K562 (cell line): ENCODE measurements around the gene BCL6B. TPM values are rescaled to one million over a fixed set of nuclear protein-coding genes. Genes with fewer than 3 reads are reported as not detected.

ENCODE experiments used
- ATAC-seq: fragments of 200-7000 bp; cut with Tn5 transposase; 3 replicates; pipeline ENCODE4 v1.9.1; 2020; ENCODE audit warnings: moderate library complexity
- BruUV-seq: library from RNA; stranded (reverse); fragments of 400-500 nt; replicated peaks from 2 replicates; lab custom pipeline; 2021; lab: Mats Ljungman, UMichigan
- CTCF ChIA-PET: fragments of 300-600 bp; formaldehyde crosslinking; extraction: SDS; loops from one replicate; lab custom pipeline; 2021; ENCODE audit warnings: low intra/inter-chr PET ratio; lab: Yijun Ruan, JAX
- POLR2A ChIA-PET: fragments of 300-600, 350-650 bp; sonication (Branson Sonifier 250); formaldehyde crosslinking; extraction: SDS; loops from one replicate; lab custom pipeline; 2021; ENCODE audit warnings: antibody characterized with exemption, inconsistent platforms; lab: Yijun Ruan, JAX
- DNase-seq, 4 experiments: peaks; one replicate each; pipeline versions ENCODE4 v3.0.0 to v3.0.0-alpha.2; 2011 to 2018; ENCODE audit warnings: low spot score in 3 of 4, mixed read lengths in 3 of 4; ENCODE audit errors: extremely low read depth in 1 of 4
- FAIRE-seq: peaks from 2 replicates; lab custom pipeline; 2011; peaks lifted over from hg19 to GRCh38; lab: Jason Lieb, UNC
- H2AFZ ChIP-seq: 2 replicates; pipeline ENCODE4 v1.6.0; 2011; ENCODE audit warnings: low read depth, low read length, control low read depth, inconsistent platforms
- H3K27ac ChIP-seq: fragments of 200-600 bp; 3 replicates; pipeline ENCODE4 v1.8.0; 2011; ENCODE audit warnings: low read depth, mild to moderate bottlenecking, control low read depth, inconsistent platforms, low read length, moderate library complexity, mixed read lengths; ENCODE audit errors: extremely low read depth
- H3K27me3 ChIP-seq, 2 experiments: fragments of 300-600 bp in 1 of 2; 2 replicates in 1 of 2; 3 replicates in 1 of 2; pipeline versions ENCODE4 v1.6.0 to v1.8.0; 2011; ENCODE audit warnings: inconsistent platforms in 2 of 2, low read length in 2 of 2, mild to moderate bottlenecking in 1 of 2, mixed read lengths in 1 of 2, moderate library complexity in 1 of 2; ENCODE audit not compliant: control insufficient read depth in 2 of 2, insufficient read depth in 2 of 2
- H3K36me3 ChIP-seq: fragments of 300-600 bp; 3 replicates; pipeline ENCODE4 v1.8.0; 2011; ENCODE audit warnings: mild to moderate bottlenecking, low read length, inconsistent platforms; ENCODE audit not compliant: control insufficient read depth, insufficient read depth
- H3K4me1 ChIP-seq, 2 experiments: fragments of 200-600 bp in 1 of 2; replicated peaks in 1 of 2; 2 replicates in 1 of 2; 3 replicates in 1 of 2; pipeline versions ENCODE4 v1.5.1 to v1.8.0; 2011; ENCODE audit warnings: inconsistent platforms in 2 of 2, low read length in 2 of 2, mild to moderate bottlenecking in 1 of 2, mixed read lengths in 1 of 2, moderate library complexity in 1 of 2; ENCODE audit not compliant: control insufficient read depth in 2 of 2, insufficient read depth in 2 of 2
- H3K4me2 ChIP-seq: 2 replicates; pipeline ENCODE4 v1.6.1; 2011; ENCODE audit warnings: low read length, control low read depth, inconsistent platforms, mixed read lengths; ENCODE audit not compliant: insufficient read depth
- H3K4me3 ChIP-seq: fragments of 200-600 bp; sonication (generic), shearing (Covaris generic); 2 replicates; pipeline ENCODE4 v1.5.1; 2016; ENCODE audit warnings: control low read depth, inconsistent platforms
- H3K79me2 ChIP-seq: fragments of 200-600 bp; 3 replicates; pipeline ENCODE4 v1.8.0; 2011; ENCODE audit warnings: low read length, inconsistent platforms; ENCODE audit not compliant: control insufficient read depth, insufficient read depth
- H3K9ac ChIP-seq, 2 experiments: 2 replicates each; pipeline versions ENCODE4 v1.6.0 to v1.6.1; 2011; ENCODE audit warnings: low read depth in 2 of 2, low read length in 2 of 2, control low read depth in 1 of 2, inconsistent platforms in 1 of 2, mild to moderate bottlenecking in 1 of 2, mixed read lengths in 1 of 2; ENCODE audit not compliant: insufficient read depth in 1 of 2
- H3K9me1 ChIP-seq: one replicate; pipeline ENCODE4 v1.6.0; 2011; ENCODE audit warnings: inconsistent platforms, mild to moderate bottlenecking, low read length, moderate library complexity; ENCODE audit not compliant: control insufficient read depth, insufficient read depth
- H3K9me3 ChIP-seq: replicated peaks from 2 replicates; pipeline ENCODE4 v1.5.1; 2011; ENCODE audit warnings: low read depth, low read length, inconsistent platforms; ENCODE audit not compliant: control insufficient read depth, insufficient read depth
- H4K20me1 ChIP-seq: replicated peaks from 2 replicates; pipeline ENCODE4 v1.6.1; 2011; ENCODE audit warnings: low read length, inconsistent platforms, mixed read lengths; ENCODE audit not compliant: control insufficient read depth, insufficient read depth
- POLR2G ChIP-seq: fragments of 200-400 bp; formaldehyde crosslinking; IDR thresholded peaks from 2 replicates; pipeline ENCODE4 v1.6.1; 2017; ENCODE audit warnings: low read depth, mild to moderate bottlenecking, antibody characterized with exemption, low read length, moderate library complexity
- TCF3 ChIP-seq: sonication (generic); formaldehyde crosslinking; IDR thresholded peaks from 2 replicates; pipeline ENCODE4 v1.4.0; 2020; ENCODE audit warnings: mild to moderate bottlenecking, missing genetic modification reagents
- THAP7 ChIP-seq: fragments of 250-450 bp; sonication (Bioruptor Pico); IDR thresholded peaks from 2 replicates; pipeline ENCODE4 v1.5.0; 2021
- ZBTB33 ChIP-seq: sonication (generic); formaldehyde crosslinking; IDR thresholded peaks from 2 replicates; pipeline ENCODE4 v1.8.1; 2023; ENCODE audit warnings: mild to moderate bottlenecking, missing genetic modification reagents
- ZNF124 ChIP-seq: sonication (generic); formaldehyde crosslinking; IDR thresholded peaks from 2 replicates; pipeline ENCODE4 v1.8.1; 2022; ENCODE audit warnings: missing genetic modification reagents
- ZNF184 ChIP-seq: sonication (generic); formaldehyde crosslinking; IDR thresholded peaks from 2 replicates; pipeline ENCODE4 v1.5.0; 2020; ENCODE audit warnings: missing genetic modification reagents
- WGBS: fragments of 100-300 bp; shearing (Covaris generic); methylation state at CpG from one replicate; pipeline ENCODE4 v1.1.6; 2016; ENCODE audit warnings: low coverage, mixed read lengths; ENCODE audit not compliant: insufficient coverage; ENCODE audit errors: missing lambda C conversion rate; 5-methylcytosine and 5-hydroxymethylcytosine counted together
- in situ Hi-C: fragments of 300-500 bp; cut with MboI; formaldehyde crosslinking; loops from 4 replicates; pipeline ENCODE4 v1.15.0; 2018; ENCODE audit warnings: inconsistent platforms, mixed read lengths
- intact Hi-C: fragments of 100-400 bp; cut with micrococcal nuclease; formaldehyde crosslinking; loops from 2 replicates; pipeline ENCODE4 v1.14.2; 2022
- polyA plus RNA-seq, 8 experiments: library from polyadenylated mRNA; depleted of rRNA in 4 of 8; stranded (reverse) in 5 of 8; unstranded in 3 of 8; fragments of >200 nt; fragmentation: Nextera tagmentation in 2 of 8; fragmentation: Illumina TruSeq in 1 of 8; extraction: Ambion mirVana in 2 of 8; extraction: Trizol in 1 of 8; gene quantifications; 2 replicates each; pipeline versions ENCODE4 v1.2.1 to v1.2.3, GENCODE V29; 2011 to 2014; ENCODE audit warnings: inconsistent platforms in 1 of 8, missing spikeins in 1 of 8
- total RNA-seq, 7 experiments: library from RNA; depleted of rRNA in 6 of 7; stranded (reverse); fragments of >200 nt in 6 of 7; fragmentation: Illumina TruSeq in 2 of 7; extraction: Trizol in 2 of 7; gene quantifications; 2 replicates each; pipeline versions ENCODE4 v1.2.1 to v1.2.3, GENCODE V29; 2011 to 2021; ENCODE audit warnings: low replicate concordance in 1 of 7

BCL6B gene
- total and polyA plus RNA-seq, 9 of the 15 experiments (the other 6 are each of a cell fraction or from before 2014, with no cell fraction given), result 0.89 to 5.0 (median 3.6) TPM

GRCh38 chr17:7043182-7043496, 20.3 kb downstream of the BCL6B start:
- Histone ChIP-seq H3K27ac (no peak overlapping the region), H3K9ac (no peak overlapping the region), H4K20me1 (no peaks in the 10 kb centered on the region), H3K9me3 (no peaks in the 10 kb centered on the region), H3K79me2 (no peaks in the 10 kb centered on the region), H3K36me3 (no peaks in the 10 kb centered on the region), H3K4me2 (no peak overlapping the region), H3K4me3 (no peak overlapping the region), H3K4me1 (peaks cover under 1 to 30% of the 10 kb centered on the region in 2 experiments; a peak in 4 of 5 replicates)
- WGBS, result 64% methylated on average over 2 of the region's 21 CpGs
- no peak for ATAC-seq
- POLR2A ChIA-PET, result interaction anchor here (0.5 to 3.2 kb wide), 2 partner anchors 7 to 851 kb away, joined by 4 to 10 read pairs; partner anchors contain the start of gene SLC16A13
- CTCF ChIA-PET, result no interaction called here
- no peak for FAIRE-seq
- intact Hi-C loops (no loop called here), in situ Hi-C loops (loop anchor here (10.0 to 25.0 kb wide), 2 partner anchors 292 to 519 kb away; partner anchors contain the start of genes ACAP1, SENP3 and TNFSF13)
- TF ChIP-seq ZNF124 (CRISPR knock-in tag) (no peak), TCF3 (CRISPR knock-in tag) (no peak), ZNF184 (no peak), POLR2G (0 out of 2 replicates have a peak, but pooled peaks have one; percentile 7), ZBTB33 (CRISPR knock-in tag) (peak; percentile 34; the same call in 1 of the 2 replicates), THAP7 (CRISPR knock-in tag) (no peak)
- TF ChIP-seq, all 486 proteins: peak for 2
- H3K9me1 ChIP-seq, result no peaks in the 10 kb centered on the region
- no peak for DNase-seq
- no peaks in the 10 kb centered on the region for H3K27me3 ChIP-seq
- no TSS peak for BruUV-seq
- no peak overlapping the region for H2AFZ ChIP-seq
